ENCODE measurements around the gene ZC3H18.

The ZC3H18 gene

DNA sequence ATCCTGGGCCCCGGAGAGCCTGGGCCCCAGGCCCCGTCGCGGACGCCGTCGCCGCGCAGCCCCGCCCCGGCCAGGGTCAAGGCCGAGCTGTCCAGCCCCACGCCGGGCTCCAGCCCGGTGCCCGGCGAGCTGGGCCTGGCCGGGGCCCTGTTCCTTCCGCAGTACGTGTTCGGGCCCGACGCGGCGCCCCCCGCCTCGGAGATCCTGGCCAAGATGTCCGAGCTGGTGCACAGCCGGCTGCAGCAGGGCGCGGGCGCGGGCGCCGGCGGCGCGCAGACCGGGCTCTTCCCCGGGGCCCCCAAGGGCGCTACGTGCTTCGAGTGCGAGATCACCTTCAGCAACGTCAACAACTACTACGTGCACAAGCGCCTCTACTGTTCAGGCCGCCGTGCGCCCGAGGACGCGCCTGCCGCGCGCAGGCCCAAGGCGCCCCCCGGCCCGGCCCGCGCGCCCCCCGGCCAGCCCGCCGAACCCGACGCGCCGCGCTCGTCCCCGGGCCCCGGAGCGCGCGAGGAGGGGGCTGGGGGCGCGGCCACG is 36.8 kb upstream of the ZC3H18 start:
- DNase-seq, result no peak

DNA sequence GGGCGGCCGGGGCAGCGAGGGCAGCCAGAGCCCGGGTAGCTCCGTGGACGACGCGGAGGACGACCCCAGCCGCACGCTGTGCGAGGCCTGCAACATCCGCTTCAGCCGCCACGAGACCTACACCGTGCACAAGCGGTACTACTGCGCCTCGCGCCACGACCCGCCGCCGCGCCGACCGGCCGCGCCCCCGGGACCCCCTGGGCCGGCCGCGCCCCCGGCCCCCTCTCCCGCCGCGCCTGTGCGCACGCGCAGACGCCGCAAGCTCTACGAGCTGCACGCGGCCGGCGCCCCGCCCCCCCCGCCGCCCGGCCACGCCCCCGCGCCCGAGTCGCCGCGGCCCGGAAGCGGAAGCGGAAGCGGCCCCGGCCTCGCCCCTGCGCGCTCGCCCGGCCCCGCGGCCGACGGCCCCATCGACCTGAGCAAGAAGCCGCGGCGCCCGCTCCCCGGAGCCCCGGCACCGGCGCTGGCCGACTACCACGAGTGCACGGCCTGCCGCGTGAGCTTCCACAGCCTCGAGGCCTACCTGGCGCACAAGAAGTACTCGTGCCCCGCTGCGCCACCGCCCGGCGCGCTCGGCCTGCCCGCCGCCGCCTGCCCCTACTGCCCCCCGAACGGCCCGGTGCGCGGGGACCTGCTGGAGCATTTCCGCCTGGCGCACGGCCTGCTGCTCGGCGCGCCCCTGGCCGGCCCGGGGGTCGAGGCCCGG is 36.1 kb upstream of the ZC3H18 start:
- DNase-seq, result peak; percentile 65 to 86 (median 68)

DNA sequence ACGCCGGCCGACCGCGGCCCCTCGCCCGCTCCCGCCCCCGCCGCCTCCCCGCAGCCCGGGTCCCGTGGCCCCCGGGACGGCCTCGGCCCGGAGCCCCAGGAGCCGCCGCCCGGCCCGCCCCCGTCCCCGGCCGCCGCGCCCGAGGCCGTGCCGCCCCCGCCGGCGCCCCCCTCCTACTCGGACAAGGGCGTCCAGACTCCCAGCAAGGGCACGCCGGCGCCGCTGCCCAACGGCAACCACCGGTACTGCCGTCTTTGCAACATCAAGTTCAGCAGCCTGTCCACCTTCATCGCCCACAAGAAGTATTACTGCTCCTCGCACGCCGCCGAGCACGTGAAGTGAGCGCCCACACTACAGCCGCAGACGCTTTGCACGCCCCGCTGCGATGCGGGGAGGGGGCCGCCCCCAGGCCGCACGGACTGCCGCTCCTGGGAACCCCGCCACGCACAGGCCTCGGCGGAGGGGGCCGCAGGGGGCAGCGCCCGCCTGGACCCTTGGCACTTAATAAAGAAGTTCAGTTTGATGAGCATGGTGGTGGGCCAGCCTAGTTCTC is 35.5 kb upstream of the ZC3H18 start:
- peak in 1 of 5 experiments; percentile 61 for DNase-seq

DNA sequence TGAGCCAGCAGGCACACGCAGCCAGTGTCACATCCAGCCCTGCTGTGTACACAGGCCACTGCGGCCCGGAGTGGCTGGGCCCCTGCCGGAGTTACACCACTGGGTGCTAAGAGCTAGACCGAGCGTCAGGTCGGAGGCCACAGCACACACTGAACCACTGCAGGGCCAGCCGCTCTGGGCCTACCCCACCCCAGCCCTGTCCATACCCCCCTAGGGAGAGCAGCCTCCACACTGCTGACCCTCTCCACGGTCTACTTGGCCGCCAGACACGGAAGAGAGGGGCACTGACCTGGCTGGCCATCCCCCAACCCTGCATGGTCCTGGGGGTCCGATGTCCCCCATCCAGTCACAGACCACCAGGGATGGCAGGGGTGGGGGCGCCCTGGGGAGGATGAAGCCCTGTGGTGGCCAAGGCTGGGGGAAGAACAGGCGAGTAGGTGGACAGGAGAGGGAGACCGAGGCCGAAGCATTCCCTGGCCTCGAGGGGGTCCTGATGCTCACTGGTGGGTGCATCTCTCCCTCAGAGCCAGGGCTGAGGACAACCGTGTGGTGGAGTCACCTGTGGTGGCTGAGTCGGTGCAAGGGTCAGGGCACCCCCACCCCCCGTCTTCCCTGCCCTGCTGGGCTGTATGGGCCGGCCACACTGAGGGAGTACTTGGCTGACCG is 34.9 kb upstream of the ZC3H18 start:
- DNase-seq, result no peak

DNA sequence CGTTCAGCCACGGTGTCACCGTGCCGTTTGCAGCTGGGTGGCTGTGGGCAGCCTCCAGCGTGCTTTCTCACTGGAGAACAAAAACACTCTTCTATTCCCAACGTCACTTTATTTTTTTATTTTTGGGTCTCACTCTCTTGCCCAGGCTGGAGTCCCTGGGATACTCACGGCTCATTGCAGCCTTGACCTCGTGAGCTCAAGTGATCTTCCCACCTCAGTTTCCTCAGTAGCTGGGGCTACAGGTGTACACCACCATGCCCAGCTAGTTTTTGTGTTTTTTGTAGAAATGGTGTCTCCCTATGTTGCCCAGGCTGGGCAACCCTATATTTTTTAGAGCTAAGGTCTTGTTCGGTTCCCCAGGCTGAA is 34.4 kb upstream of the ZC3H18 start:
- DNase-seq, result no peak

DNA sequence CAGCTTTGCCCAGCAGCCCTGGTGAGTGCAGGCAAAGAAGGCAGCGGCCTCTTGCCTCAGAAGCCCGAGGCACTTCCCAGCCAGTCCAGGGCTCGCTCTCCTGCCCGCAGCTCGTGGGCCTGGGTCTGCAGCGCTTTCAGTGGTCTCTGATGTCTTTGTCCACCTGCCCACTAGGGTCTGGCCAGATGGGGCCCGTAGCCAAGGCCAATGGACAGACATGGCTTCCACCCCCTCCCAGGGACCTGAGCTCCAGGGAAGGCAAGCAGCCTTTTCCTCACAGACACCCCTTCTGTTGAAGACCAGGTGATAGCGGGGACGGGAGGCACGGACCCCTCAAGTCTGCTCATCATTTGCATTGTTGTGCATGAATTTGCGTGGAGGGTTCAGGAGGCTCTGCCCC is 33.7 kb upstream of the ZC3H18 start:
- no peak for DNase-seq

DNA sequence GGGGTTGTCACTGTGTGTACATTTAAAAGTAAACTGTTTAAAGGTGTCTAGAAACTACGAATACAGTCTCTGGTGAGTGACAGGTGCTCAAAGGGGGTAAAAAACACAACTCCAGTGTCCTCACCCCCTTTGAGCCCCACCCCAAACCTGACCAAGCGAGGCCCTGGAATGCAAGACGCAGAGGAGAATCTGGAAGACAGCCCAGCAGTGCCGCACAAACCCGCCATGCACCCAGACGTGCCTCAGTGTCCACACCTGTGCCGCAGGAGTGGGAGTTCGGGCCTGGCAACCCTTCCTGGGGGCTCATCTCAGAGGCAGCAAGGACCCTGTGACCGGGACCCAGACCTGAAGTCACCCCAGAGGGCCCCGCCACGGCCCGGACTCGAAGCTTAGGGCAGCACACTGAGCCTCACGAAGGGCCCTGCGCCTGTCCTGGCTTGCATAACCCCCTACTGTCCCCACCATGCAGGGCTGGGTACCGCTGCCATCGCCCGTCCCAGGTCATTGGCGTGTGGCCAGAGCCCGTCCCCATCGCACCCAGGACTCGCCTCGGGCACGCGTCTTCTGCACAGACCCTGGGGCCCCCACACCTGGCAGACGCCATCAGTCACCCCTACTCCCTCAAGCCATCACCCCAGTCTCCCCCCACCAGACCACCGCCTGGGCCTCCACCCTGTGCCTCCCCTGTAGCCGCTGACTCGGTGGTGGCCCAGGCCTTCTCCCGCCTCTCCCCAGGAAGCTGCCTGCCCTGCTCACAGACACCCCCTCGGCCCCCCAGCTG is 33.0 kb upstream of the ZC3H18 start:
- no peak for DNase-seq

DNA sequence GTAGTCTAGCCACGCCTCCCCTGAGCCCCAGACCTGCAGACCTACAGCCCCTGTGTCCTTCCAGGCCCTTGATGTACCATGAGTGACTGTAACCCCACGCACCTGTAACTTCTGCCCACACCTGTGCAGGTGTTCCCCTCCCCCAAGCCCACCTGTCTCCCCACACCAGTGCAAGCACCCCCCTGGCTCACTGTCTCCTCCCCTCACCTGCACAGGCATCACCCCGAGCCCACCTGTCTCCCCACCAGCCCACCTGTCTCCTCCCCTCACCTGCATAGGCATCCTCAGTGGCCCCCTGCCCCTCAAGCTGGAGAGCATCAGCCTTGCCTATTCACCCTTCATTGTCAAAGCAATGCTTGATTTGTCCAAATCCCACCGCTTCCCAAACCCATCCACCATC is 32.3 kb upstream of the ZC3H18 start:
- DNase-seq, result no peak

DNA sequence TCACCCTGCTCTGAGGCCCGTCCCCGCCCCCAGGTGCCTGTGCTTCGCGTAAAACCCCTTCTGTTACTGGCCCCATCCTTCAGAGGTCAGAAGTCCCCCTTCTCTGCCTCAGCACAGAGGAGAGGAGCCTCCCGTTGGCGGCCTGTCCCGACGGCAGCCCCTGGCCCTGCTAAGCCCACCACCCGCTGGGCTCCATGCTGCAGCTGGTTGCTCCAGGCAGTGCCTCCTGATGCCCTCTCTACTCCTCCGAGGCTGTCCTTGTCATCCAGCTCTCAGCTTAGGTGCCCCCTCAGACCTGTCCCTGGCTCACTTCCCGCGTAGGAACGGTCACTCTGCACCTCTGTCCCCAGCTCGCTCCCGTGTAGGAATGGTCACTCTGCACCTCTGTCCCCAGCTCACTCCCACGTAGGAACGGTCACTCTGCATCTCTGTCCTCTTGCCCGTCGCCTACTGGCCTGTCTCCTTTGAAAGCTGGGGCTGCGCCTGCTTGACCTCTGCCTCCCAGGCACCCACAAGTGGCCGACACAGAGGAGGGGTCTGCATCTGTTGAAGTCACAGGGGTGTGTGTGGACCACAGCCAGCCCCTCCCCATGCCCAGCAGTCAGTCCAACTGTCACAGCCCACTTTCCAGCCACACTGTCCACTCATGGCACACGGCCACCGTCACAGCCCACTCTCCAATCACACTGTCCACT is 31.7 kb upstream of the ZC3H18 start:
- DNase-seq, result no peak

DNA sequence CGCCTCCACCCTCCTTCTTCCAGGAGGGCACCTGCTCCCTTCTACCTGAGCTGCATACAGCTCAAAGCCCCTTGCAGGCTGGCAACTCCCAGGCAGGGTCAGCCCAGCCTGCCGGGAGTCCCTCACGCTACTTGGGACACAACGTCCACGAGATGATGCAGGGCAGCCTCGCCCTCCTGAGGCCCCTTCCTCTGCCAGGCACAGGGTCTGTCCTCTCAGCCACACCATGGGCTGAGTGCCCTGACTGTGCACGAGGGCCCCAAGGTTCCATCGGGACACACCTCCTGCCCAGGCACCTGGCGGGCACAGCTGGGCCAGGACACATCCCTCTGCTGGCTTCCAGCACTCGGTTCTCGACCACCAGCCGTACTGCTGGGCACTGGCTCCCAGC is 30.9 kb upstream of the ZC3H18 start:
- DNase-seq, result no peak

DNA sequence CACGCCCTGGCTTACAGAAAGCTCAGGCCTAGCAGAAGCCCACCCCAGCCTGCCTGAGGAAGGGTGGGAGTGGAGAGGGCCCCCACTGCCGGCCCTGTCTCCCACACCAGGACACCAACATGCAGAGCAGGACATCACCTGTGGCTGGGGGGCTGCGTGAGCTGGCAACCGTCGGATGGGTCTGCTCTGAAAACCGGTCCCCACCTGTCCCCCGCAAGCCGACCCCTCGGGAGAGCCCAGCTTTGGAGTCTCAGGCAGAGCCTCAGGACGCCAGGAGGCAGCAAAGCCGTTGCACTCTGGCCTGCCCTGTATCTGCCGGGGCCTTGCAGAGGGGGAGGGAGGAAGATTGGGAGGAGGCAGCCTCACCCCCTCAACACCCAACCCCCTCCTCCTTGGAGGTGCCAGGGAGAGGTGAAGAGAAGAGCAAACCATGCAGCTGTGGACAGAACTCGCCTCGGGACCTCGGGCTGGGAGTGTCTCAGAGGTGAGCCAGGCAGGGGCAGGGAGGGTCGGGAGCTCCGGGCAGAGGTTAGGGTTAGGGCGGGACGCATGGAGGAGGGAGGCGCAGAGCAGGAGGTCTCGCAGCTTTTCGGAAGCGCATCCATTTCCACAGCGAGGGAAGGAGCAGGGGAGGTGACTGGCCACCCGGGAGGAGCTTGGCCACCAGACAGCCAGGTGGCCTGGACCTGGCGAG is 30.4 kb upstream of the ZC3H18 start:
- no peak for DNase-seq

DNA sequence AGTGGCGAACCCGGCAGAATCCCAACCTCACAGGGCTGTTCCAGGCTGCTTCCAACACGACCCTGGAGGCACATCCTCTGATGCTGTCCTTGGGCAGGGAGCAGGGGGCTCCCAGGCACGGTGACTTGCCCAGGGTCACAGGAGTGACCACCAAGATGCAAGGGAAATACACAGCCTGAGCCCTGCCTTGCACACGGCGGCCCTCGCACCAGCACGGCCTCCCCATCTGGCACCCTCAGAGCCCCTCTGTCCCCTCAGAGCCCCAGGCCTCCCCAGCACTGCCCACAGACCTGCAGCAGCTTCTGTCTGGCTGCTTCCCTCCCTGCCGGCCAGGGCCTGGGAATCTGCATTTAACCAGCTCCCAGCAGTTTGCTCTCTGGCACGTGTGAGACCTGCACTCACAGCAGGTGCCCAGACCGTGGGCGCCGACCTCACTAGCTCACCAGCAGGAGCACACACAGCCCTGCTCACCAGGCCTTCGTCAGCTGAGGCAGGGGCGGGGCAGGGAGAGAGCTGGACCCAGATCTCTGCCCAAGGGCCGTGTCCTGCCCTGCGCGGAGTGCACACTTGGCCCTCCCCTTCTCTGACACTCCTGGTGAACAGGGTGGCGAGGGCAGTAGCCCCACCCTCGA is 29.7 kb upstream of the ZC3H18 start:
- DNase-seq, result no peak

DNA sequence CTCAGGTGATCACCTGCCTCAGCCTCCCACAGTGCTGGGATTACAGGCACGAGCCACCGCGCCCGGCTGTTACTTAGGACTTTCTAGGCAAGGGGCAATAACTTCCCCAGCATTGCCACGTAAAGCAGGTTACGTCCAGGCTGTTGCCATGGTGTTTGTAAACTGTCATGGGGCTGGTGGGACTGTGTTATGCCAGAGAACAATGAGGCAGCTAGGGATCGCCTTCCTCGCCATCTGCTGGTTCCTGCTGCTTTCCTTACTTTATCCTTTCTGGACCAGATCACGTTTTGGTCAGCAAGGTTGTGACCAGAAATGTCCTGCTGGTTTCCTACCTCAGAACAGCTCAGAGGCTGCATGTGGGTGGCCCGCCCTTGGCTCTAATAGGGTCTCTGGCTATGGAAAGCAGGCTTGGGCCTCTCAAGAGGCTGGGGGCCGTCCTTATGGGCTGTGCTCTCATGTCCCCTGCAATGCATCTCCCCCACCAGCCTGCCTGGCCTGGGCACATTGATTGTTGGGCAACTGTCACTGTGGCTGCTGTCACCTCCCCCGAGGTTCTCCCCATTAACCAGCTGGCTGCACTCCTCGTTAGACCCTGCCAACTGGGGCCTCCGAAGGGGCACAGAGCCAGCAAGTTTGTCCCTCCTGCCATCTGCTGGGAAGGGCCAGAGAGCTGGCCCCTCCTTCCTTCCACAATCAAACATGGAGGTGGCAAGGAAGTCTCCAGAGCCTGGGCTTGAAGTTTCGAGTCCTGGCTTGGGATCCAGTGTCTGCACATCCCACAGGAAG is 28.2 kb upstream of the ZC3H18 start:
- no peak for DNase-seq

DNA sequence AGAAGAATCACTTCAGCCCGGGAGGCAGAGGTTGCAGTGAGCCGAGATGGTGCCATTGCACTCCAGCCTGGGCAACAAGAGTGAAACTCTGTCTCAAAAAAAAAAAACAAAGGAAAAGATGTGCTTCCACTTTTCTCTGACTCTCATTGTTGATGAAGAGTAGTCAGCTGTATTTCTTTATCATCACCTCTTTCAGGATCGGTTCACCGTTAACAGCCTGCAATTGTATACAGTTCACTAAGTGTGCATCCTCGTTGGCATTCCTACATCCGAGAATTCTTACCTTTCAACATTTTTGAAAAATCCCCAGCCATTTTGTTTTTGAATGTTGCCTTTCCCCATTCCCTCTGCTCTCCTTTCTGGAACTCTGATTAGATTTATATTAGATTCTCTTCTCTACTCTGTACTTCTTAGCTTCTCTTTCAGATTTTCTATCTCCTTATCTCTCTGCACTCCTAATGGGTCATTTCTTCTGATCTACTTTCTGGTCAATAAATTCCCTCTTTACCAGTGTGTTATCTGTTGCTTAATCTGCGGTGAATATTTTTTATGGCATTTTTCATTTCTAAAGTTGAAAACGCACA is 26.9 kb upstream of the ZC3H18 start:
- DNase-seq, result no peak

DNA sequence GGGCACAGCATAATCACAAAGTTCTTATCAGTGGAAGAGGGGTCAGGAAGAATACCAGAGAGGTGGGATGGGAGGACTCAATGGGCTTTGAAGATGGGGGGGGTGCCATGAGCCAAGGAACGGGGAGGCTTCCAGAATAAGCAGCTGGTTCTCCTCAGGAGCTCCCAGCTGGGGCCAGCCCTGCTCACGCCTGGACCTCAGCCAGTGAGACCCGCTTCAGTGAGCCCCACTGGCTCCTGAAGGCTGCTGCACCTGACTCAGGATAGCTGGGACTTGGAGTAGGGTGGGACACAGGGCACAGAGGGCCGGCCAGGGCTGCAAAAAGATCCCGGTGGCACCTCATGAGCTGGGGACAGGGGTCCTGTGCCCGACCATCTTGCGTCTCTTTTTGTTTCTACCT is 24.4 kb upstream of the ZC3H18 start:
- DNase-seq, result no peak

DNA sequence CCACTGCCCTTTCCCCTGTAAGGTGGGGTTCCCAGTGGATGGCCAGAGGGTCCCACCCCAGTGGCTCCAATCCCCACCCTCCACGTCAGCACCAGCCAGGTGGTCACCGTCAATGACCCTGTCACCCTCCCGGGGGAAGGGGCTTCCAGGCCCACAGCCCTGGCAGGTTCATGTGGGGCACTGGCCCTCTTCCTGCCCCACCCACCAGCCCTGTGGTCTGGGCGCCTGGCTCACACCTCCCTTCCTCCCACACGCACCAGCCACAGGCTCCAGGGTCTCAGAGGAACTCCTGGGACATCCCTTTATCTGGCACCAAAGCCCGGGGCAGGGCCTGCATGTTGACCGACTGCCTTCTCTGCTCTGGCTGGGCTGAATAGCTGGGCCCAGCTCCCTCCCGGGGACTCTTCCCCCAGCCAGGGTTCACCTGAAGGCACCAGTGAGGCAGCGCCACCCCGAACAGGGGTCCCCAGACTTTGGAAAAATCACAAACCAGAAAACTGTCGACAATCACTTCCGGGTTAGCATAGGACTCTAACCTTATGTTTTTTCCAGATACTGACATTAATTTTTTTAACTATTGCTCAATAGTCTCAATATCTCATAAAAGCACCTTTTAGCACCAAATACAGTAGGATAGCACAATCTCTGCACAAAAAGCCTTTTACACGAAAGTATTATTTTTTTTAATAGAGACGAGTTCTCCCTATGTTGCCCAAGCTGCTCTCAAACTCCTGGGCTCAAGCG is 21.9 kb upstream of the ZC3H18 start:
- DNase-seq, result no peak

DNA sequence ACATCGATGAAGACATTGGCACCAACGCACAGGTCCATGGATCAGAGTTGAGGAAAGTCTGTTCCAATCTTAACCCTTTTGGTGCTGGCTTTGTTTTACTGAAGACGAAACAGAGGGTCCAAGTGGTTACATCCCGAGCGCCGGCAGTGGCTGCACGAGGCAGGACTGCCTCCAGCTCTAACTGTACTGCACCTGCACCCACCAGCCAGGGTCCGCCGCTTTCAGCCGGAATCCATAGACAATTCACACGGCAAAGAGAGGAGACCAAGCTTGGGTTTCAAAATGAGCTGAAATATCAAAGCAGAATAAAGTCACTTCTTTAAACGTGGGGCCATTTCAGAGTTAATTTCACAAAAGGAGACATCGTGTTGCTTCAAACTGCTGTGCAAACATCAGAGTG is 21.2 kb upstream of the ZC3H18 start:
- DNase-seq, result no peak

DNA sequence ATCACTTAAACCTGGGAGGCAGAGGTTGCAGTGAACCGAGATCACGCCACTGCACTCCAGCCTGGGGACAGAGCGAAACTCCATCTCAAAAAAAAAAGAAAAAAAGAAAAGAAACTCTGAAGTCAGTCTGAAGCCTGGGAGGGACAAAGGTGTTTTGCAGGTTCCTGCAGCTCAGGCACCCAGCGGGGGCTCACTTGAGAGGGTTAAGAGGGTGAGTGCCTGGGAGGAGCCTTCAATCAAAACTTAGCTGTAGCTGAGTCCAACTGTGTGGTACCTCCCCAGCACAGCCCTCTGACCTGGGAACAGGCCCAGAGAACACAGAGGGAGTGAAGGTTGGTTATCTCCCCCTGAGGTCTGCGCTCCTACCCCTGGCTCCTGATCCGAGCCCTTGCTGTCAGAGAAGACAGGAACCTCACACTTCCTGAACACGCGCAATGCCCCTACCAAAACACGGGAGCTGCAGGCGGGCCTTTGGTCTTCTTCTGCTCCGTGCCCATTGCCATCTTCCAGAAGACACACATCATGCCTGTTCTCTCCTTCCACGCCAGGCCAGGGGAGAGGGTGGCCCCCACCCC is 20.4 kb upstream of the ZC3H18 start:
- DNase-seq, result no peak

DNA sequence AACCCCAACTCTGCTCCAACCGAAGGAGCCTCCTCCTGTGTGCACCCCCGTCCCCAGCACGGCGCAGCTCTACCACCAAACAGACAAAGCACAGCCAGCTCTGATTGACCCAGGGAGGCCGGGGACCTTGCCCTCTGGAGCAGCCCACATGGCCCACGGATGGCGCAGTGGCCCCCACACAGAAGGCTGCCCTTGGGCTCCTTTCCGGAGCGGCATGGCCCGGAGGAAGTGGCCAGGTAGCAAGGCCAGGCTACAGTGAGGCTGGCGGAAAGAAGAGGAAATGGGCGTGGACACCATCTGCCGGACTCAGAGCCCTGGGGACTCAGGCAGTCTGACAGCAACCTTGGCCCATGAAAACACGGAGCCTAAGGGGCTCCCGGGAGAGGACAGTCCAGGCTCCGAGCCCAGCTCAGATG is 19.9 kb upstream of the ZC3H18 start:
- DNase-seq, result no peak

Data from T-helper 2 cell (primary cell).